H1 (cell line): ENCODE results near the gene FHIT. TPM values are rescaled to one million over a fixed set of nuclear protein-coding genes. Genes with fewer than 3 reads are reported as not detected.

ENCODE experiments used
- CTCF ChIA-PET: fragments of 300-600 bp; sonication (Branson Sonifier 250); formaldehyde crosslinking; loops from one replicate; lab custom pipeline; 2021; ENCODE audit not compliant: partially characterized antibody; lab: Charles Lee
- POLR2A ChIA-PET: fragments of 300-600 bp; sonication (Branson Sonifier 250); formaldehyde crosslinking; loops from one replicate; lab custom pipeline; 2021; ENCODE audit warnings: inconsistent platforms; ENCODE audit not compliant: partially characterized antibody; lab: Charles Lee
- DNase-seq, 2 experiments: peaks; one replicate each; pipeline versions ENCODE4 v3.0.0 to v3.0.0-alpha.2; 2010 to 2022; ENCODE audit warnings: low spot score in 2 of 2, low read depth in 1 of 2, mixed read lengths in 1 of 2
- FAIRE-seq: peaks from 2 replicates; lab custom pipeline; 2011; peaks lifted over from hg19 to GRCh38; lab: Jason Lieb, UNC
- H2AFZ ChIP-seq: 2 replicates; pipeline ENCODE4 v1.8.1; 2012; ENCODE audit warnings: low read length, inconsistent platforms
- H2AK5ac ChIP-seq: 2 replicates; pipeline ENCODE4 v1.6.1; 2013; ENCODE audit warnings: low read depth, low read length
- H2BK120ac ChIP-seq: replicated peaks from 2 replicates; pipeline ENCODE3; 2013; ENCODE audit warnings: low read depth, low read length, inconsistent platforms
- H2BK12ac ChIP-seq: 2 replicates; pipeline ENCODE4 v1.6.1; 2013; ENCODE audit warnings: low read depth, low read length
- H2BK15ac ChIP-seq: 2 replicates; pipeline ENCODE4 v1.6.1; 2013; ENCODE audit warnings: low read length
- H2BK20ac ChIP-seq: 2 replicates; pipeline ENCODE4 v1.6.1; 2013; ENCODE audit warnings: low read length
- H2BK5ac ChIP-seq: 2 replicates; pipeline ENCODE4 v1.6.1; 2013; ENCODE audit warnings: low read depth, low read length
- H3K14ac ChIP-seq: 2 replicates; pipeline ENCODE4 v1.6.1; 2013; ENCODE audit warnings: inconsistent platforms; ENCODE audit not compliant: insufficient read length
- H3K18ac ChIP-seq: 2 replicates; pipeline ENCODE4 v1.6.1; 2013; ENCODE audit warnings: low read length; ENCODE audit errors: extremely low read depth
- H3K23ac ChIP-seq: 2 replicates; pipeline ENCODE4 v1.6.1; 2013; ENCODE audit warnings: inconsistent platforms; ENCODE audit not compliant: insufficient read length
- H3K23me2 ChIP-seq: 2 replicates; pipeline ENCODE4 v1.6.1; 2013; ENCODE audit warnings: low read depth, low read length
- H3K27ac ChIP-seq: 2 replicates; pipeline ENCODE4 v1.6.1; 2011; ENCODE audit warnings: low read depth, low read length, inconsistent platforms
- H3K27me3 ChIP-seq, 4 experiments: replicated peaks in 1 of 4; 1 replicate in 1 of 4; 2 replicates in 3 of 4; pipeline versions ENCODE4 v1.6.1 to v1.8.1; 2011 to 2013; ENCODE audit warnings: low read length in 3 of 4, mild to moderate bottlenecking in 3 of 4, inconsistent platforms in 2 of 4, mixed read lengths in 2 of 4, moderate library complexity in 1 of 4; ENCODE audit not compliant: control insufficient read depth in 3 of 4, insufficient read depth in 3 of 4; ENCODE audit errors: extremely low read depth in 1 of 4
- H3K36me3 ChIP-seq, 4 experiments: 2 replicates each; pipeline versions ENCODE4 v1.6.1 to v1.8.1; 2011 to 2013; ENCODE audit warnings: mild to moderate bottlenecking in 4 of 4, low read length in 3 of 4, moderate library complexity in 2 of 4, control low read depth in 1 of 4, inconsistent platforms in 1 of 4; ENCODE audit not compliant: insufficient read depth in 4 of 4, control insufficient read depth in 2 of 4
- H3K4ac ChIP-seq: replicated peaks from 2 replicates; pipeline ENCODE3; 2013; ENCODE audit warnings: low read length, low read depth, mixed read lengths, inconsistent platforms; ENCODE audit not compliant: insufficient read length
- H3K4me1 ChIP-seq, 4 experiments: replicated peaks in 1 of 4; 1 replicate in 1 of 4; 2 replicates in 3 of 4; pipeline versions ENCODE4 v1.6.1 to v1.8.1; 2011 to 2013; ENCODE audit warnings: low read length in 3 of 4, inconsistent platforms in 2 of 4, mixed read lengths in 1 of 4; ENCODE audit not compliant: insufficient read depth in 4 of 4, control insufficient read depth in 3 of 4
- H3K4me2 ChIP-seq, 2 experiments: 2 replicates each; pipeline versions ENCODE4 v1.6.1 to v1.8.1; 2011 to 2013; ENCODE audit warnings: low read depth in 2 of 2, low read length in 2 of 2, control low read depth in 1 of 2, inconsistent platforms in 1 of 2, mild to moderate bottlenecking in 1 of 2; ENCODE audit not compliant: insufficient read depth in 1 of 2
- H3K4me3 ChIP-seq, 4 experiments: fragments of 200-600, 300-600 bp in 1 of 4; sonication (generic), shearing (Covaris generic), sonication (Bioruptor Twin) in 1 of 4; 2 replicates each; pipeline versions ENCODE4 v1.5.1 to v1.8.1; 2011 to 2016; ENCODE audit warnings: low read length in 4 of 4, low read depth in 3 of 4, control low read depth in 2 of 4, inconsistent platforms in 2 of 4, mild to moderate bottlenecking in 2 of 4, mixed read lengths in 1 of 4, moderate library complexity in 1 of 4; ENCODE audit not compliant: insufficient read depth in 2 of 4; ENCODE audit errors: extremely low read depth in 1 of 4
- H3K56ac ChIP-seq: replicated peaks from 2 replicates; pipeline ENCODE3; 2013; ENCODE audit warnings: low read depth, mild to moderate bottlenecking, mixed read lengths, low read length, inconsistent platforms; ENCODE audit not compliant: insufficient read length
- H3K79me1 ChIP-seq: 2 replicates; pipeline ENCODE4 v1.6.1; 2013; ENCODE audit warnings: low read depth, low read length, control low read depth
- H3K79me2 ChIP-seq, 2 experiments: 2 replicates each; pipeline versions ENCODE4 v1.6.1 to v1.8.1; 2012 to 2013; ENCODE audit warnings: low read length in 2 of 2, mild to moderate bottlenecking in 2 of 2, inconsistent platforms in 1 of 2; ENCODE audit not compliant: insufficient read depth in 2 of 2, control insufficient read depth in 1 of 2
- H3K9ac ChIP-seq, 4 experiments: replicated peaks in 1 of 4; 1 replicate in 1 of 4; 2 replicates in 3 of 4; pipeline versions ENCODE4 v1.6.1 to v1.8.1; 2011 to 2013; ENCODE audit warnings: low read depth in 3 of 4, low read length in 3 of 4, control low read depth in 2 of 4, mild to moderate bottlenecking in 2 of 4, moderate library complexity in 2 of 4, inconsistent platforms in 1 of 4; ENCODE audit errors: extremely low read depth in 1 of 4
- H3K9me3 ChIP-seq, 2 experiments: 2 replicates each; pipeline versions ENCODE4 v1.6.1 to v1.8.1; 2012 to 2013; ENCODE audit warnings: mild to moderate bottlenecking in 2 of 2, moderate library complexity in 2 of 2, control low read depth in 1 of 2, inconsistent platforms in 1 of 2, low read depth in 1 of 2, low read length in 1 of 2, mixed read lengths in 1 of 2; ENCODE audit not compliant: insufficient read depth in 2 of 2
- H4K20me1 ChIP-seq, 2 experiments: replicated peaks in 1 of 2; 2 replicates each; pipeline versions ENCODE3 to v1.8.1; 2011 to 2013; ENCODE audit warnings: inconsistent platforms in 2 of 2, low read length in 2 of 2, mild to moderate bottlenecking in 1 of 2; ENCODE audit not compliant: insufficient read depth in 2 of 2, control insufficient read depth in 1 of 2
- H4K5ac ChIP-seq: 2 replicates; pipeline ENCODE4 v1.6.1; 2013; ENCODE audit warnings: low read length, low read depth, mixed read lengths, inconsistent platforms; ENCODE audit not compliant: insufficient read length
- H4K8ac ChIP-seq: 2 replicates; pipeline ENCODE4 v1.8.0; 2013; ENCODE audit warnings: mild to moderate bottlenecking, moderate library complexity, low read length, inconsistent platforms; ENCODE audit not compliant: insufficient read depth; ENCODE audit errors: extremely low read depth
- H4K91ac ChIP-seq: replicated peaks from 2 replicates; pipeline ENCODE3; 2013; ENCODE audit warnings: low read length, mixed read lengths, inconsistent platforms; ENCODE audit not compliant: insufficient read length
- ATF2 ChIP-seq: IDR thresholded peaks from 2 replicates; pipeline ENCODE4 v1.6.1; 2012; ENCODE audit warnings: low read length, inconsistent platforms
- BRCA1 ChIP-seq: IDR thresholded peaks from 2 replicates; pipeline ENCODE4 v1.6.1; 2012; ENCODE audit warnings: low read depth, low read length, improper control_type of control experiment
- EGR1 ChIP-seq: IDR thresholded peaks from 2 replicates; pipeline ENCODE4 v1.6.1; 2011; ENCODE audit warnings: low read depth, low read length, borderline replicate concordance
- GABPA ChIP-seq: IDR thresholded peaks from 2 replicates; pipeline ENCODE4 v1.6.1; 2011; ENCODE audit warnings: mild to moderate bottlenecking, low read length, moderate library complexity, borderline replicate concordance; ENCODE audit not compliant: insufficient read depth
- KDM4A ChIP-seq: IDR thresholded peaks from one replicate; pipeline ENCODE4 v1.7.1; 2012; ENCODE audit warnings: low read depth, mild to moderate bottlenecking, moderate library complexity, low read length, inconsistent platforms; ENCODE audit not compliant: severe bottlenecking
- NRF1 ChIP-seq: IDR thresholded peaks from 2 replicates; pipeline ENCODE4 v1.6.1; 2011; ENCODE audit warnings: mild to moderate bottlenecking, low read depth, low read length, improper control_type of control experiment
- PHF8 ChIP-seq: fragments of 200-600 bp; sonication (generic); conservative IDR thresholded peaks from 2 replicates; pipeline ENCODE4 v1.7.1; 2012; ENCODE audit warnings: low read depth, mild to moderate bottlenecking, inconsistent platforms, low read length, moderate library complexity
- POU5F1 ChIP-seq: IDR thresholded peaks from 2 replicates; pipeline ENCODE4 v1.6.1; 2011; ENCODE audit warnings: low read depth, mild to moderate bottlenecking, low read length, moderate library complexity
- USF2 ChIP-seq: IDR thresholded peaks from 2 replicates; pipeline ENCODE4 v1.6.1; 2011; ENCODE audit warnings: low read length, improper control_type of control experiment
- WGBS, 2 experiments: shearing (Covaris generic) in 1 of 2; methylation state at CpG; one replicate each; pipeline versions ENCODE4 v1.1.6 to v1.1.7; 2013 to 2015; ENCODE audit warnings: low lambda C conversion rate in 2 of 2, mixed read lengths in 2 of 2, inconsistent platforms in 1 of 2, low coverage in 1 of 2, missing lambda C conversion rate in 1 of 2; ENCODE audit not compliant: insufficient replicate concordance in 2 of 2, insufficient coverage in 1 of 2, insufficient read length in 1 of 2; ENCODE audit errors: extremely low coverage in 1 of 2, missing lambda C conversion rate in 1 of 2; 5-methylcytosine and 5-hydroxymethylcytosine counted together
- polyA plus RNA-seq, 7 experiments: library from polyadenylated mRNA; depleted of rRNA in 3 of 7; stranded (reverse) in 5 of 7; unstranded in 2 of 7; fragments of >200 nt in 5 of 7; fragments of 200-250 nt in 2 of 7; gene quantifications; 1 replicate in 5 of 7; 2 replicates in 1 of 7; 4 replicates in 1 of 7; pipeline versions ENCODE4 v1.2.1 to v1.2.3, GENCODE V29; 2011 to 2013; ENCODE audit warnings: missing spikeins in 2 of 7, mixed read lengths in 2 of 7
- total RNA-seq: library from RNA; stranded (reverse); fragmentation: NEBNext Ultra II Directional; extraction: Animal tissue kit (Norgen Biotek cat#: 25700); gene quantifications from 2 replicates; pipeline ENCODE4 v1.2.1, GENCODE V29; 2021

FHIT gene
- total and polyA plus RNA-seq, 2 of the 8 experiments (the other 6 are each of a cell fraction or from before 2014, with no cell fraction given) = 1.2 to 3.2 TPM

GRCh38 chr3:60202052-60202726 is 1049.1 kb downstream of the FHIT start:
- POLR2A ChIA-PET = no interaction called here
- H2AK5ac ChIP-seq = no peak overlapping the region
- H3K79me2 ChIP-seq = no peaks in the 10 kb centered on the region
- no peak overlapping the region for H3K4me3 ChIP-seq
- no peak overlapping the region for H3K14ac ChIP-seq
- no peak overlapping the region for H3K9ac ChIP-seq
- DNase-seq = no peak
- no peak overlapping the region for H3K18ac ChIP-seq
- no peak overlapping the region for H2BK120ac ChIP-seq
- no peak overlapping the region for H3K4me2 ChIP-seq
- no peak overlapping the region for H2BK5ac ChIP-seq
- no peaks in the 10 kb centered on the region for H3K23me2 ChIP-seq
- H2AFZ ChIP-seq = no peak overlapping the region
- no peaks in the 10 kb centered on the region for H4K20me1 ChIP-seq
- H3K27me3 ChIP-seq = no peaks in the 10 kb centered on the region
- no peak overlapping the region for H4K5ac ChIP-seq
- TF ChIP-seq GABPA (no peak), USF2 (no peak), NRF1 (no peak), BRCA1 (no peak), ATF2 (no peak), POU5F1 (no peak), KDM4A (no peak), EGR1 (no peak), PHF8 (no peak)
- H2BK12ac ChIP-seq = no peak overlapping the region
- H3K79me1 ChIP-seq = no peaks in the 10 kb centered on the region
- no peaks in the 10 kb centered on the region for H3K4me1 ChIP-seq
- H3K9me3 ChIP-seq = no peaks in the 10 kb centered on the region
- WGBS, 2 experiments = 80% methylated on average over 3 of the region's 3 CpGs; no CpG with 5 or more reads in 1 of the 2 experiments
- H3K4ac ChIP-seq = no peak overlapping the region
- H2BK20ac ChIP-seq = no peak overlapping the region
- H3K36me3 ChIP-seq = no peaks in the 10 kb centered on the region
- no peak overlapping the region for H3K56ac ChIP-seq
- FAIRE-seq = no peak
- CTCF ChIA-PET = interaction anchor here (0.8 kb wide), 1 partner anchor 84 kb away, joined by 4 read pairs; no protein-coding TSS in a partner anchor
- no peak overlapping the region for H3K27ac ChIP-seq
- no peak overlapping the region for H4K8ac ChIP-seq
- no peak overlapping the region for H4K91ac ChIP-seq
- no peak overlapping the region for H2BK15ac ChIP-seq
- no peak overlapping the region for H3K23ac ChIP-seq
